ENCODE data around the gene ADARB2. TPM values are rescaled to one million over a fixed set of nuclear protein-coding genes. Genes with fewer than 3 reads are reported as not detected.

Gene ADARB2
- total and polyA plus RNA-seq, 10 of the 15 experiments (the other 5 are each of a cell fraction or from before 2014, with no cell fraction given) = 0.02 to 4.1 (median 0.76) TPM

GRCh38 chr10:1737222-1738061 is at the start of gene ADARB2 (continued):
- TF ChIP-seq, protein P1, sequence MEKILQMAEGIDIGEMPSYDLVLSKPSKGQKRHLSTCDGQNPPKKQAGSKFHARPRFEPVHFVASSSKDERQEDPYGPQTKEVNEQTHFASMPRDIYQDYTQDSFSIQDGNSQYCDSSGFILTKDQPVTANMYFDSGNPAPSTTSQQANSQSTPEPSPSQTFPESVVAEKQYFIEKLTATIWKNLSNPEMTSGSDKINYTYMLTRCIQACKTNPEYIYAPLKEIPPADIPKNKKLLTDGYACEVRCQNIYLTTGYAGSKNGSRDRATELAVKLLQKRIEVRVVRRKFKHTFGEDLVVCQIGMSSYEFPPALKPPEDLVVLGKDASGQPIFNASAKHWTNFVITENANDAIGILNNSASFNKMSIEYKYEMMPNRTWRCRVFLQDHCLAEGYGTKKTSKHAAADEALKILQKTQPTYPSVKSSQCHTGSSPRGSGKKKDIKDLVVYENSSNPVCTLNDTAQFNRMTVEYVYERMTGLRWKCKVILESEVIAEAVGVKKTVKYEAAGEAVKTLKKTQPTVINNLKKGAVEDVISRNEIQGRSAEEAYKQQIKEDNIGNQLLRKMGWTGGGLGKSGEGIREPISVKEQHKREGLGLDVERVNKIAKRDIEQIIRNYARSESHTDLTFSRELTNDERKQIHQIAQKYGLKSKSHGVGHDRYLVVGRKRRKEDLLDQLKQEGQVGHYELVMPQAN (conservative IDR thresholded peaks at IDR 0.05) = 0 out of 2 replicates have a peak, but pooled peaks have one; percentile 18
- TF ChIP-seq E2F4 (IDR thresholded peaks at IDR 0.05; ENCODE audit: low read depth, low read length) (no peak), SPI1 (IDR thresholded peaks at IDR 0.05; ENCODE audit: borderline replicate concordance, insufficient read depth, low read depth, low read length) (peak; percentile 75; the same call in 1 of the 2 replicates), EP300 (IDR thresholded peaks at IDR 0.05; ENCODE audit: borderline replicate concordance in 1 of 2, control insufficient read depth in 1 of 2, low read depth in 2 of 2, low read length in 2 of 2) (peak in 1 of 2 experiments; percentile 57; a peak in 1 of 4 replicates), BCLAF1 (IDR thresholded peaks at IDR 0.05) (no peak), RFX5 (IDR thresholded peaks at IDR 0.05; ENCODE audit: low read depth, low read length) (peak; percentile 92), PRDM15 (CRISPR knock-in tag; IDR thresholded peaks at IDR 0.05) (no peak), HSF1 (IDR thresholded peaks at IDR 0.05; ENCODE audit: low read depth, low read length) (no peak)
- TF ChIP-seq, protein P2, sequence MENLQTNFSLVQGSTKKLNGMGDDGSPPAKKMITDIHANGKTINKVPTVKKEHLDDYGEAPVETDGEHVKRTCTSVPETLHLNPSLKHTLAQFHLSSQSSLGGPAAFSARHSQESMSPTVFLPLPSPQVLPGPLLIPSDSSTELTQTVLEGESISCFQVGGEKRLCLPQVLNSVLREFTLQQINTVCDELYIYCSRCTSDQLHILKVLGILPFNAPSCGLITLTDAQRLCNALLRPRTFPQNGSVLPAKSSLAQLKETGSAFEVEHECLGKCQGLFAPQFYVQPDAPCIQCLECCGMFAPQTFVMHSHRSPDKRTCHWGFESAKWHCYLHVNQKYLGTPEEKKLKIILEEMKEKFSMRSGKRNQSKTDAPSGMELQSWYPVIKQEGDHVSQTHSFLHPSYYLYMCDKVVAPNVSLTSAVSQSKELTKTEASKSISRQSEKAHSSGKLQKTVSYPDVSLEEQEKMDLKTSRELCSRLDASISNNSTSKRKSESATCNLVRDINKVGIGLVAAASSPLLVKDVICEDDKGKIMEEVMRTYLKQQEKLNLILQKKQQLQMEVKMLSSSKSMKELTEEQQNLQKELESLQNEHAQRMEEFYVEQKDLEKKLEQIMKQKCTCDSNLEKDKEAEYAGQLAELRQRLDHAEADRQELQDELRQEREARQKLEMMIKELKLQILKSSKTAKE (IDR thresholded peaks at IDR 0.05; ENCODE audit: low read depth, poor library complexity, severe bottlenecking) = peak; percentile 61
- TF ChIP-seq, protein P3, sequence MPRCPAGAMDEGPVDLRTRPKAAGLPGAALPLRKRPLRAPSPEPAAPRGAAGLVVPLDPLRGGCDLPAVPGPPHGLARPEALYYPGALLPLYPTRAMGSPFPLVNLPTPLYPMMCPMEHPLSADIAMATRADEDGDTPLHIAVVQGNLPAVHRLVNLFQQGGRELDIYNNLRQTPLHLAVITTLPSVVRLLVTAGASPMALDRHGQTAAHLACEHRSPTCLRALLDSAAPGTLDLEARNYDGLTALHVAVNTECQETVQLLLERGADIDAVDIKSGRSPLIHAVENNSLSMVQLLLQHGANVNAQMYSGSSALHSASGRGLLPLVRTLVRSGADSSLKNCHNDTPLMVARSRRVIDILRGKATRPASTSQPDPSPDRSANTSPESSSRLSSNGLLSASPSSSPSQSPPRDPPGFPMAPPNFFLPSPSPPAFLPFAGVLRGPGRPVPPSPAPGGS (IDR thresholded peaks at IDR 0.05; ENCODE audit: borderline replicate concordance, insufficient read depth, low read depth, low read length, poor library complexity, severe bottlenecking) = peak; percentile 60

All from GM12878 (cell line).